Activated CD4-positive, alpha-beta T cell treated with anti-CD3 and anti-CD28 coated beads, Interleukin-2, amount 50 U/mL, for 4 hours (primary cell): ENCODE measurements around the gene ZDHHC18.
"Not testable (repeated sequence)": the region's sequence is repeated elsewhere in the genome, so short reads cannot be mapped to it uniquely, and the experiment has no call there.

ENCODE experiments used
- DNase-seq, 2 experiments: peaks; one replicate each; pipeline ENCODE4 v3.0.0-alpha.2; 2020

The ZDHHC18 gene

GRCh38 chr1:26833432-26834405 lies 7.2 kb downstream of the ZDHHC18 start:
- DNase-seq: peak; percentile 81 to 87

DNA sequence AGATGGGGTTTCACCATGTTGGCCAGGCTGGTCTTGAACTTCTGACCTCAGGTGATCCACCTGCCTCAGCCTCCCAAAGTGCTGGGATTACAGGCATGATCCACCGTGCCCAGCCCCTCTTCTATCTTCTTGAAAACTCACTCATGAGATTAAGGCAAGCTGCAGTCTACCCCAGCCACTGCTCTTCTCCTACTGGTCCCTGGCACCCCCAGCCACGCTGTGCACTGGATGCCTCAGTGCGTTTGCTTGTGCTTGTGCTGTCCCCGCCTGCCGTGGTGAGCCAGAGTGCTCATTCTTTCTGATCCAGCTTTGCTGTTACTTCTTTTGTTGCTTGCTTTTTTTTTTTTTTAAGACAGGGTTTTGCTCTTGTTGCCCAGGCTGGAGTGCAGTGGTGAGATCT lies 11.2 kb downstream of the ZDHHC18 start:
- not testable (repeated sequence) for DNase-seq

GRCh38 chr1:26838474-26839338 lies 12.2 kb downstream of the ZDHHC18 start:
- DNase-seq: peak; percentile 52 to 56

DNA sequence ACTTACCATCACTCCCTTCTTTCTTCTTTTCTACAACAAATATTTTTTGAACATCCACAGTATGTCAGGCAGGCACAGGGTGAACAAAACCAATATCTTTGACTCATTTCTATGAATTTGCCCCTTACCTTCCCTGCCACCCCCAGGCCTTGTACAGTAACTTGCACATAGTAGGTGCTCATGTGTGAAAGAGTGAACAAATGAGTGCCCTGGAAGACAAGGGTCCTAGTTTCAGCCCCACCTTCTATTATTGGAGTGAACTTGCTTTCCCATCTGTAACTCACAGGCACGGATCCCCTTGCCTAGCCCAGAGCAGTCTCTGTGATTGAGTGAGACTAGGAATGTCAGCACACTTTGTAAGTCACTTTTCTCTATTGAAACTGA lies 12.8 kb downstream of the ZDHHC18 start:
- DNase-seq: no peak

DNA sequence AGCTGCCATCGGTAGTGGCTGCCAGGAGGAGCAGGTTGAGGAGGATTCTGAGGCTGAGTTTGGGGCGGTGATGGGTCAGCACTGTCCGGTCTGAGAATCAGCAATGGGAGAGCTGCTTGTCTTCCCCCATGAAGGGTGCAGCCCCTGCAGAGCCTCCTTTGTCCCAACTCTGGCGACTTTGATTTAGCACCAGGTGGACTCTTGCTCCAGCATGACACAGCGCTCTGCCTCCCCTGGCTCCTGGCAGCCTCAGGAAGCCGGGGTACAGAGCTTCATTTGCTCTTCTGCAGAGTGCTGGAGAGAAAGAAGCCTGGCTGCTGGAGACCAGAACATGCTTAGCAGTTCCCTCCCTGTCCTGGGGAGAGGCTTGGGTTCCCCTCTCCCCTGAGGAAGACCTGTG lies 13.3 kb downstream of the ZDHHC18 start:
- DNase-seq: no peak

GRCh38 chr1:26844424-26845196 lies 18.1 kb downstream of the ZDHHC18 start:
- DNase-seq: no peak

- DNase-seq: not testable (repeated sequence)
These were observed 21.3 kb downstream of the ZDHHC18 start for GRCh38 chr1:26847826-26848225.

- no peak for DNase-seq
These were observed 22.0 kb downstream of the ZDHHC18 start for GRCh38 chr1:26848499-26848898.

- no peak for DNase-seq
These were observed 22.7 kb downstream of the ZDHHC18 start for GRCh38 chr1:26848941-26849774.

DNA sequence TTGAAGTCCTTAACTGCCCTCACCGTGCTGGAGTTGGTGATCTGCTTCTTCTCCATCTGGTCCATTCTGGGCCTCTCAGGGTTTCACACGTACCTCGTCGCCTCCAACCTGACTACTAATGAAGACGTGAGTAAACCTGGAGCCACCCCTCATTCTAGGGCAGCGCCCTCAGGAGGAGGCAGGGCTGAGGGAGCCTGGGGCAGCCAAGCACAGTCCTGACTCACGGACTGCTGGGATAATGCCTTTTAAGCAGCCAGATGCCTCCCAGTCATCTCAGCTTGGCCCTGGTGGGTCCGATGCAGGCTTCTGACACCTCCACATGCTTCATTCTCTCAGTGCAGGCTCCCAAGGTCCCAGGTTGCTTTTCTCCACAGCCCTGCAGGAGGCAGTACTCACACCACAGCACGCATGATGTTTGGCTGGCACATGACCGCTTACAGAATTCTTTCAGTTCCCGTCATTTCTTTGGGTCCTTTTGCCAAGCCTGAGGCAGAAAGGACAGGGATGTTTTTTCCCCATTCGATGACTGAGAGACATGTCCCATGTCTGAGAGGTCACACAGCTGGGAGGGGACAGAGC lies 24.7 kb downstream of the ZDHHC18 start:
- no peak for DNase-seq

DNA sequence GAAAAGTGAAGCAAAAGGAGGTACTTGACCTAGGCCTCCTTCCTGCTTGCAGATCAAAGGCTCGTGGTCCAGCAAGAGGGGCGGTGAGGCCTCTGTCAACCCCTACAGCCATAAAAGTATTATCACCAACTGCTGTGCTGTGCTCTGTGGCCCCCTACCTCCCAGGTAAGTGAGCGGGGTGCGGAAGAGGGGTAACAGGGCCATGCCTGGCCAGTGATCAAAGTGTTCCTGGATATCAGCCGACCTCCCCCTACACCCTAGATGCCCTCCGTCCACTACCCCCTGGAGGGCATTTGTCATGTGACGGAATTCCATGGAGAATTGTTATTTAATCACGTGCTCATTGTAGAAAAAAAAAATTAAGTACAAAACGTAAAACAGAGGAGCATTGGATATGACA lies 26.2 kb downstream of the ZDHHC18 start:
- no peak for DNase-seq

GRCh38 chr1:26853156-26853555 lies 26.7 kb downstream of the ZDHHC18 start:
- peak; percentile 80 to 84 for DNase-seq

- no peak for DNase-seq
These were observed 27.1 kb downstream of the ZDHHC18 start for GRCh38 chr1:26853600-26853999.

DNA sequence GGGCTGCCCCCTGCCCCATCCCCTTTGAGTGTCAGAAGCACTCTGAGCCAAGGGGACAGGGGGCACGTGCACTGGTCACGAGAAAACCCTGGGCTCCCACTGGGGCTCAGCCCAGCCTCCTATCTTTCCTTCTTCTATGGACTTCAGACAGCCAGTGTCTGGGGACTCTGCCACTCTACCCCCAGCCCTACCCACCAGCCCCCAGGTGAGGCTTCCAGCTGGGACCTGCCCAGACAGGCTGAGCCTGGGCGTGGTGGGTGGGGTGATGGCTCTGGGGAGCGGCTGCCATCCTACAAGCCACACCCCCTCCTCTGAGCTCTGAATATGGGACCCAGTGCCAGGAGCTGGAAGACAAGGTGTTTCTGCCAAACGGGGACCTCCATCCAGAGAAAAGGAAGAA lies 28.4 kb downstream of the ZDHHC18 start:
- DNase-seq: no peak

GRCh38 chr1:26855636-26856035 lies 29.1 kb downstream of the ZDHHC18 start:
- no peak for DNase-seq

GRCh38 chr1:26856181-26856580 lies 29.7 kb downstream of the ZDHHC18 start:
- no peak for DNase-seq

GRCh38 chr1:26856604-26857469 lies 30.3 kb downstream of the ZDHHC18 start:
- no peak for DNase-seq

DNA sequence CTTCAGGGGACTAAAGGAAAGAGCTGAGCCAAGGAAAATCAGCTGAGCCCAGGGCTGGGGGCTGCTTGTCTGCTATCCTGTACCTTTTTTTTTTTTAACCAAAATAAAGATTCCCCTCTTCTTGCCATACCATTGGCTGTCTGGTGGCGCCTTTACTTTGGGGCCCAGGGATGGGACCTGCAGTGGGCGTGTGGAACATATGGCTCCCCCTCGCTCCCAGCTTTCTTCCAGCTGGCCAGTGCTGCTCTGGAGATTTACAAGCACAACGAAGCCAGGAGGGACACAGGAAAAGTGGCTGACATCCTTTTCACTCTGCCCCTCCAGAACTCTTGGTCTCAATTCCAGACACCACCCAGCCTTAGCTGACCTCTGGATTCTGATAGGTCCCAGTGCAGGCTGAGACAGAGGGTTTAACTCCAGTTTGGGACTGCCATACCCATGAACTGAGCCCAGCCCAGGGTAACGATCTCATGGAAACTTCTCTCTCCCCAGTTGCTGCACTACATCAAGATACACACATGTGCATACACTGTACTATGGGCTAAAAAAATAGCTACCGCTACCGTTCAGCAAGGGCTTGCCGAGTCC lies 31.1 kb downstream of the ZDHHC18 start:
- DNase-seq: no peak

- DNase-seq: no peak
These were observed 31.7 kb downstream of the ZDHHC18 start for GRCh38 chr1:26858160-26858559.
